ENCODE results near the gene CEP68.

- TF ChIP-seq CTCF (IDR thresholded peaks at IDR 0.05) = no peak
- TF ChIP-seq RXRA (IDR thresholded peaks at IDR 0.05; ENCODE audit: borderline replicate concordance, low read depth) = no peak
- no peak for TF ChIP-seq REST (IDR thresholded peaks at IDR 0.05; ENCODE audit: low read depth, low read length)
- TF ChIP-seq MAX (IDR thresholded peaks at IDR 0.05; ENCODE audit: low read depth) = no peak
- TF ChIP-seq EZH2phosphoT487 (IDR thresholded peaks at IDR 0.05; ENCODE audit: borderline replicate concordance, low read depth) = no peak
- no peak for TF ChIP-seq IRF3 (IDR thresholded peaks at IDR 0.05; ENCODE audit: low read depth, low read length)
Observed at GRCh38 chr2:65120990-65121693, 64.9 kb downstream of the CEP68 start.
